ENCODE results near the gene NAMPT.

The NAMPT gene

GRCh38 chr7:106285855-106286492 is 1.2 kb upstream of the NAMPT start:
- DNase-seq (ENCODE audit: insufficient read length, low spot score) (no peak), FAIRE-seq (no peak)
- TF ChIP-seq POLR2A (IDR thresholded peaks at IDR 0.05; ENCODE audit: low read depth, low read length), result no peak

GRCh38 chr7:106285051-106285854 is 470 bp upstream of the NAMPT start:
- DNase-seq (ENCODE audit: insufficient read length, low spot score) (peak; percentile 85), FAIRE-seq (peak; percentile 82)
- peak; percentile 66 for TF ChIP-seq POLR2A (IDR thresholded peaks at IDR 0.05; ENCODE audit: low read depth, low read length)

- FAIRE-seq, result peak; percentile 87
- no peak for TF ChIP-seq POLR2A (IDR thresholded peaks at IDR 0.05; ENCODE audit: low read depth, low read length)
- peak; percentile 26 for DNase-seq (ENCODE audit: insufficient read length, low spot score)
These were observed 711 bp downstream of the NAMPT start for GRCh38 chr7:106283831-106284713.

GRCh38 chr7:106283501-106283830 is 1.3 kb downstream of the NAMPT start:
- FAIRE-seq (no peak), DNase-seq (ENCODE audit: insufficient read length, low spot score) (no peak)
- TF ChIP-seq POLR2A (IDR thresholded peaks at IDR 0.05; ENCODE audit: low read depth, low read length), result no peak

- TF ChIP-seq POLR2A (IDR thresholded peaks at IDR 0.05; ENCODE audit: low read depth, low read length), result no peak
- FAIRE-seq, result no peak
- DNase-seq (ENCODE audit: insufficient read length, low spot score), result no peak
These were observed 1.9 kb downstream of the NAMPT start for GRCh38 chr7:106282852-106283251.

- DNase-seq (ENCODE audit: insufficient read length, low spot score) (no peak), FAIRE-seq (no peak)
- TF ChIP-seq POLR2A (IDR thresholded peaks at IDR 0.05; ENCODE audit: low read depth, low read length), result no peak
These were observed 2.4 kb downstream of the NAMPT start for GRCh38 chr7:106282390-106282789.

GRCh38 chr7:106281585-106282318 is 3.0 kb downstream of the NAMPT start:
- TF ChIP-seq POLR2A (IDR thresholded peaks at IDR 0.05; ENCODE audit: low read depth, low read length), result no peak
- DNase-seq (ENCODE audit: insufficient read length, low spot score), result no peak
- no peak for FAIRE-seq

GRCh38 chr7:106281127-106281526 is 3.7 kb downstream of the NAMPT start:
- no peak for DNase-seq (ENCODE audit: insufficient read length, low spot score)
- no peak for FAIRE-seq
- TF ChIP-seq POLR2A (IDR thresholded peaks at IDR 0.05; ENCODE audit: low read depth, low read length), result no peak

- no peak for TF ChIP-seq POLR2A (IDR thresholded peaks at IDR 0.05; ENCODE audit: low read depth, low read length)
- DNase-seq (ENCODE audit: insufficient read length, low spot score) (no peak), FAIRE-seq (no peak)
These were observed 5.2 kb downstream of the NAMPT start for GRCh38 chr7:106279425-106280197.

GRCh38 chr7:106278695-106279094 is 6.1 kb downstream of the NAMPT start:
- FAIRE-seq (no peak), DNase-seq (ENCODE audit: insufficient read length, low spot score) (no peak)
- TF ChIP-seq POLR2A (IDR thresholded peaks at IDR 0.05; ENCODE audit: low read depth, low read length), result no peak

- TF ChIP-seq POLR2A (IDR thresholded peaks at IDR 0.05; ENCODE audit: low read depth, low read length), result no peak
- no peak for FAIRE-seq
- no peak for DNase-seq (ENCODE audit: insufficient read length, low spot score)
These were observed 6.8 kb downstream of the NAMPT start for GRCh38 chr7:106277976-106278375.

- FAIRE-seq (no peak), DNase-seq (ENCODE audit: insufficient read length, low spot score) (no peak)
- TF ChIP-seq POLR2A (IDR thresholded peaks at IDR 0.05; ENCODE audit: low read depth, low read length), result no peak
These were observed 8.3 kb downstream of the NAMPT start for GRCh38 chr7:106276513-106276912.

All from H54 (cell line).